Stimulated activated CD4-positive, alpha-beta T cell treated with anti-CD3 and anti-CD28 coated beads, Interleukin-2, amount 100 ng/mL, for 4 hours (primary cell): ENCODE results near the gene DNAH1.
A peak's percentile ranks its signal among the peaks of the same experiment; 100 is the strongest.

Source experiments
- DNase-seq: peaks from one replicate; pipeline ENCODE4 v3.0.0-alpha.2; 2020; ENCODE audit warnings: low read depth

DNAH1 gene

DNA sequence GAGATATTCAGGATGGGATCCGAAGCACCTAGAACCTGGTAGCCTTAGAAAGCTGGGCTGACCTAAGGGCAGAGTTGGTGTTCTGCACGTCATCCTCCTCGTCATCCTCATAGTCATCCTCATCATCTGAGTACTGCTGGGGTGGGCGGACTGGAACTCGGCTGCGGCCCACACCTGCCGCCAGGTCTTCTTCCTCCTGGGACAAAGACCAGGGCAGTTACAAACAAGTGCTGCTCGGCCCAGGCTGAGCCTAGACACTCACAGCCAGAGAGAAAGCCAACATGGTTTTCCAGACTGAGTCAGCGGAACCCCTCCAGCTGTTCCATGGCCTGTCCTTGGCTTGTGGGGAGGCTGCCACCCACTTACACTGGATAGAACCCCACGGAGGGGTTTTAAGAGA is 88.3 kb downstream of the DNAH1 start:
- DNase-seq, result no peak

DNA sequence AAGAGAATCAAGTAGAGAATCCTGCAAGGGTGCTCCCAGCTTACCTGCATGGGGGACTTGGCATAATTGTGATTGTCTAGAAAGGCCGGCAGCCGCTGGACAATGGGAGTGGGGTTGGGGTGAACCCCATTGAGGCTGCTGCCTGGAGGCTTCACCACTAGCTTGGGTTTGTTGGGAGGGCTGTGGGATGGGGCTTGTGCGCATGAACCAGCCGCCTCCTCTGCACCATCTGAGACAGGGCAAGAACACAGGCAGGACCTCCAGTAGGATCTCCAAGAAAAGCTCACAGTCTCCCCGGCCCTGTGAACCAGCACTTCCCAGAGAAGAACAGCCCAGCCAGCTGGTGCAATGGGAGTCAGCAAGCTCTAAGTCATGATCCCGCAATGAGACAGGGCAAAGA is 88.9 kb downstream of the DNAH1 start:
- no peak for DNase-seq

DNA sequence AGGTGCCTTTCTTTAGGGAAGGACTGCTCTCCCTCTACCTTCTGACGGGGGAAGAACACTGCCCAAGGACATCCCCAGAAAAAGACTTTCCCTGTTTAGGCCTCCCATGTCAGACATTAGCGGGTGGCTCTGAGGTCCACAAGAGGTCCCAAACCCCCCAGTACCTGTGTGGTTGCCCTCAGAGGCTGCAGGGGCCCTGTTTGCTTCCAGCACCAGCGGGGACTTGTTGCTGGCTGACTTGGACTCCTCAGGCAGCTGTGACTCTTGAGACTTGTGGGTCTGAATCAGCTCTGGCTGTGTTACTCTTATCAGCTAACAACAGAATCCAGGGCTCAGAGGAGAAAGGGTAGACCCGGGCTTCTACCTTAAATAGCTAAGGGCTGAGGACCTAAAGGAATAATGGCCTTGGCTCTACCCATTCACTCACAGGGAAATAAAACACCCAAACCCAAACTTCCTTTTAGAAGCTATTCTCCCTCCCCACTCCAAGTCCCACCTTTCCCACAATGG is 89.5 kb downstream of the DNAH1 start:
- DNase-seq, result no peak

DNA sequence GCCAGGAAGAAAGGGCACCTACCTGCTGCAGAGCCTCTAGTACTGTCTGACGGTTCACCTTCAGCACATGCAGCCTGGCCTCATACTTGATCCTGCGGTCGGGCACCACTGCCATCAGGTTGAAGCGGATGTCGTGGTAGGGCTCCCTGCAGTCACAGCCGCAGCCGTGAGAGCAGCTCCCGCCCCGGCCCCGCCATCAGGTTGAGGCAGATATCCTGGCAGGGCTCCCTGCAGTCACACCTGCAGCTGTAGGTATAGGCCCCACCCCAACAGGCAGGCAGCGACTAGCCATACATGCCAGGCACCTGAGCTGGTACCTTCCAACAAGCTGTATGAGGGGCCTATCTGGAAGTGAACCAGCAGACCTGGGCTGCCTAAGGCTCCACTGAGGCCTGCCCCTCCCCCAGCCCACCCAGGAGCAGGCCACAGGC is 90.1 kb downstream of the DNAH1 start:
- DNase-seq, result no peak

DNA sequence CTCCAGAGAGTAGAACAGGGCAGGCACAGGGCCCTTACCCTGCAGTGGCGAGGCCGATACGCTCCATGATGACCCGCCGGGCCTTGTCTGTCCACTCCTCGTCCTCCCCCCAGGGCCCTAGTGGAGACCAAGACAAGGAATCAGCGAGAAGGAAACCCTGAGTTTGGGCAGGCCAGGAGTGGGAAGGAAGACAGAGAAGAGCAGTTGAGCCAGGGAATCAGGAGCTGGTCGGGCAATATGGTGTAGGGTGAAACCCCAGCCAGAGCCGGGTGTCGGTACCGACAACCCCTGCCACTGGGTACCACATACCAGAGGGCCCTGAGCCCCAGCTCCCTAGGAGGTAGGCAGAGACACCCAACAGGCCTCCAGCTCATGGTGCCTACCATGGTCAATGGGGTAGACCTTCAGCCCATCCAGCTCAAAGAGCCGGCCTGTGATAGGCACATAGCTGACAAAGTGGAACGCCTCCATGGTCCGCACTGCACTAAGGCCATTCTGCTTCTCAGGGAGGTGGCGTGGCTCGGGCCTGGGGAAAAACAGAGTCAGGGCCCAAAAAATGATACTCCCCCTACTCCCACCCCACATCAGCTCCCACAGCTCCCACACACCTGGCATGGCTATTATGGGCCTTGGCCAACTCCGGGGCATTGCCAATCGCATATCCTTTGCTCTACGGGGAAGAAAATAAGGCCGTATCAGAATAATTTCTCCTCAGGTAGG is 90.8 kb downstream of the DNAH1 start:
- no peak for DNase-seq

DNA sequence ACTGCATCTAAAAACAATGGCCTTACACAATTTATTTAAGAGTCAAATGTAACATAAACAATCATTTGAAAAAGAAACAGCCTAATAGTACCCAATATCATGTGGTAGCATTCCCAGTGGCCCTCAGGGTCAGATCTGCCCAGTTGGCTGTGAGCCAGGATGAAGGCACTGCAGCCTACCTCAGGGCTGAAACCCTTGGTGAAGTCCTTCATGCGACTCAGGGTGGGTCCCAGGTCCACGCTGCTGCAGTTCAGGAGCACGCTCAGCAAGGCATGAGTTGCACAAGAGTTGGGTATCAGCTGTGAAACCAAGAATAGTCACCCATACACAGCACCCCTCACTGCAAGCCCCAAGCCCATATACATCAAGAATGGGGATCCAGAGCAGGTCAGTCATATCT is 91.7 kb downstream of the DNAH1 start:
- no peak for DNase-seq

DNA sequence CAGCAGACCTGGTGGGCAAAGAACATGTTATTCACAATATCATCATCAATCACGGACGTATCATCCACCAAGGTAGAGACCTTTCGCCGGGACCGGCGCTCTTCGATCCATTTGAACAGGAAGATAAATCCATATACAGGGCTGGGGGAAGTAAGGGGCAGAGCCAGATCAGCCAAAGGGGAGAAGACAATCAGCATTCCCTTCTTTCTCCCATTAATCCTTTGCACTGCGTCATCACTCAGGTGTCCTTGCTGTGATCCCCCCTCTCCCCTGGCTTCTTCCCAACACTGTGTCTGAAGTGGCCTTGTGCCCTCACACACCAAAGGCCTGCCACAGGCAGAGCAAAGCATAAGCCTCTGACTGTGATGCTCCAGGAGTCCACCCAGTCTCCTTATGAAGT is 92.3 kb downstream of the DNAH1 start:
- DNase-seq, result no peak

DNA sequence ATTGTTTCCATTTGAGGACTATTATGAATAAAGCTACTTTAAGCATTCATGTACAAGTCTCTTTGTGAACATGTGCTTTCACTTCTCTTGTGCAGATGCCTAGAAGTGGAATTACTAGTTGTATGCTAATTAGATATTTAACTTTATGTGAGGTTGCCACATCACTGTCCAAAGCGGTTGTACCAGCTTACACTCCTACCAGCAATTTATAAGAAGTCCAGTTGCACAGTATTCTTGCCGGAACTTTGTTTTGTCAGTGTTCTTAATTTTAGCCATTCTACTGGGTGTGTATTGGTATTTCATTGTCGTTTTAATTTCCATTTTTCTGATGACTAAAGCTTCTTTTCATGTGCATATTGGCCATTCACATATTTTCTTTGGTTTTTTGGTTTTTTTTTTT is 99.7 kb downstream of the DNAH1 start:
- no peak for DNase-seq

DNA sequence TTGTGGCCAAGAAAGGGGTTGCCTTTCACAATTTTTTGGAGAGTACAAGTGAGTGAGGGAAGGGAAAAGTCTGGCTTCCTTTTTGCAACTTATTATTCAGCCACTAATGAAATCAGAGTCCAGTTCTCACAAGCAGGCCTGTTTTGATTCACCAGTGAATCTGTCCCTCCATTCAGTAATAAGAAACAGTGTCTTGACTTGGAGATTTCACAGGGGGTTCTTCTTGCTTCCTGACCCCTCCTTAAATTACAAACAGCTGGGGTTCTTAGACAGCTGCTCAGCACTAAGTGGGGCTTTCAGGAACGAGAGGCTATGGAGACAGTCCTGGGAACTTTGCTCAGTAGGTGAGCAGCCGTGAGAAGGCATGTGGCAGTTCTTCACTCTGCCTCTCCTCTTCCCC is 104.3 kb downstream of the DNAH1 start:
- DNase-seq, result no peak

DNA sequence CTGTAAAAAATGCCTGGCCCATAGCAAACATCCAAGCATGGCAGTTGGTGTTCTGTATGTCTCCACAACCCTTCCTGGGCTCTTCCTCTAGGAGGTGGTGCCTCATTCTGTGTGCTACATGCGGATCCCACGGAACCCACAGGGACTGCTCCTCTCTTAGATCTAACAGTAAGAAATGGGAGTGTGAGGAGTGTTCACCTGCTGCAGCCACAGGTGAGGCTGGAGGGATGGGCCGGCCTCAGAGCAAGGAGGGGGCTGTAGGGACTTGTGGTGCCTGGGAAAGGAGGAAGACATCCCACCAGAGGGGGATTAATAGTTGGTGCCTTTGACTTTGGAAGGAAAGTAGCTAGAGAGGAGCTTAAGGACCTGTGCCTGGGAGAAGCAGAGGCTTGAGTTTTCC is 106.5 kb downstream of the DNAH1 start:
- no peak for DNase-seq

DNA sequence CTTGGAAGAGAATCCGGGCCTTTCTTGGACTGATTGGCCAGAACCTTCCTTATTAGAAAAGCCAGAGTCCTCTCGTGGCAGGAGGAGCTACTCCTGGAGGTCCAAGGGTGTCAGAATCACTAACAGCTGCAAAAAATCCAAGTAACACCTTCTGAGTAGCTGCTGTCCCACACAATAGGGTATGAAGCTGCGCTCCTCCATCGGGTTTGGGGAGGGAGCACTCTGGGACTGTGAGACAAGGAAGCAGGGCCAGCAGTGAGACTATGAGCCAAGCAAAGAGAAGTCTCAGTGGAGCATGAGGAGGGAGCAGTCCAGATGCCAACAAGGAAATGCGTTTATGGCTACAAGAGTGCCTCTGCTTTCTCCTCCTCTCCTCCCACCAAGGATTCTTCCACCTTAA is 107.1 kb downstream of the DNAH1 start:
- DNase-seq, result no peak

DNA sequence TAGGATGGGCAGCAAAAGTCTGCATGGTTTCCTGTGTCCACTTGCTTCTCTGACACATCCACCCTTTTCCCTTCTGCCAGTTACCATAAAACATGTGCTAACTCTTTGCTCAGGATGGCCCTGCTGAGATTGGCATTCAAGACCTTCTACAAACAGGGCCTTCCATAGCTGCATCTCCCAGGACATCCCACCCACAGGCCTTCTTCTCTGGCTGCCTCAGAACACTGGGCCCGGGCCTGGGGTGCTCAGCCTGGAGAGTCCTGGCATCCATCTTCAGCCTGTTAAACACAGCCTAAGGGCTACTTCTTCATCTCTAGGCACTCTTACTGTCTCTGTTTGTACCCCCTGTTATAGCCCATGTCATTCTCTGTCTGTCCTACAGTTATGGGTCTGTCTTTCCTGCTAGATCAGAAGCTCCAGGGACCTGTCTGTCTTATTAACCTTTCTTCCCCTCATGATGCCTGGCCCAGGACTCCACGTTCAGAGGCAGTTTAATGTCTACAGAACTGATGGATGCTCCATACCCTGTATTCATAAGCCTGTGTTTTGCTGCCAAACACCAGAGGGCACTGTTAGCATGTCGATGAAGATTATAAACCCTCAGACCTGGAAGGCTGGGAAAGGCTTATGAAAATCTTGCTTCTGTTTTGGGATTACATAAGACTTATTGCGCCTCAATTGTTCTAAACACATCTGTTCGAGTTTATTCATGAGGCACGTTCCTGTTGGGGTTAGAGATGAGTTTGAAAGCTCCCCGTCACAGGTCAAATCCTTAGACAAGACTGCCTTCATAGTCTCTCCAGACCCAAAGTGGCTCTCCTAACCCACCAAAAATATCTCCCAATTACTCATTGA is 112.3 kb downstream of the DNAH1 start:
- peak; percentile 14 for DNase-seq

DNA sequence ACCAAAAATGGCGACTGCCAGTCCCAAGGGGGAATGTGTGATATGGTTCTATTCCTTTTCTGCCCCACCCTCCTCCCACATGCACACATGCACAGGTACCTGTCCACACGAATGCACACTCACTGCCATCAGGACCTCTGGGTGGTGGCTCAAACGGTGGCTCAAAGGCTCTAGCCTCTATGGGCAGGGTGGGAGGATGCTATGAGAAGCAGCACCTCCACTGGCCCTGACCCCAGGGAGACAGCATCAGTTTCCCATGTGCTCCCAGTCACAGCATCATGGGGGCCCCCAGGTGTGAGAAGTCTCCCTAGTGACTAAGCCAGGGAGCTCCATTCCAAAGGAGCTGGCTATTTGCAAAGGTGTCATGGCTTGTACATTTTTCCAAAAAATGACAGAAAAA is 112.9 kb downstream of the DNAH1 start:
- DNase-seq, result no peak

DNA sequence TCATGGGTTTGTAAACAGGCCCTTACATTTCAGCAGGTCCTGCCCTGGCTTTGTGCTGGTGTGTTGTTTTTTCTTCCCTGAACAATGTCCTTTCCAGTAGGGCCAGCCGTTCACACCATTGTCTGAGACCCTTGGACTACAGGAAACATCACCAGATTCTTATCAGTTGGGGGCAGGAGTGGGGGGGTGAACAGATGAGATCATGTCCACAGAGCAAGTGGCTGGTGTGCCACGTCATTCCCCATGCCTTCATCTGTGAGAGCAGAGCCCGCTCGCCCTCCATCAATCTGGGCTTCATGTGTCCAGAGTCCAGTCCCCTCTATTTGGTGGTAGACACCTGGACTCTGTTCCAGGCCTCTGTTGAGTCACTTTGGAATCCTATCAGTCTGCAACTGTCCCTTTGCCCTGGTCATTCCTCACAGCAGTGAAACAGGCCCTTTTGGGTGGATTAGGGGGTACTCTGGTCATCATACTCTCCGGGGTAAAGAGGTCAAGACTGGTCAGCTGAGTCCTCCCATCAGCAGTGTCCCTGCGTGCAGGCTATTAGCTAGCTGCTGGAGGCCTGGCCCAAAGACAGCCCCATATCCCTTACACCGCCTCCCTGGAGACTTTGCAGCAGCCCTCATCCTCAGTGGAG is 113.8 kb downstream of the DNAH1 start:
- DNase-seq, result no peak

DNA sequence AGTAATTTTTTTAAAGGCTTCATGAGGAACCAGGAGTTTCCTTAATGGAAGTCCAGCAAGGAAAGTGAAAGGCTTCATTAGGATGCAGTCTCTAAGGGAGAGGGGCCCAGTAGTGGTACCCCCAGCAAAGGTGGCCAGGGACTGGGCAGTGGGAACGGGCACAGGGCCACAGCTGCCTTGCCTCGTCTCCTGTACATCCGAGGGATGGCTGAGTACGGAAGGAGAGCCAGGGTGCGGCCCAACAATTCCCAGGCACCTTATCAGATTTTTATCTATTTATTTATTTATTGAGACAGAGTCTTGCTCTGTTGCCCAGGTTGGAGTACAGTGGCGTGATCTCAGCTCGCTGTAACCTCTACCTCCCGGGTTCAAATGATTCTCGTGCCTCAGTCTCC is 114.3 kb downstream of the DNAH1 start:
- no peak for DNase-seq

DNA sequence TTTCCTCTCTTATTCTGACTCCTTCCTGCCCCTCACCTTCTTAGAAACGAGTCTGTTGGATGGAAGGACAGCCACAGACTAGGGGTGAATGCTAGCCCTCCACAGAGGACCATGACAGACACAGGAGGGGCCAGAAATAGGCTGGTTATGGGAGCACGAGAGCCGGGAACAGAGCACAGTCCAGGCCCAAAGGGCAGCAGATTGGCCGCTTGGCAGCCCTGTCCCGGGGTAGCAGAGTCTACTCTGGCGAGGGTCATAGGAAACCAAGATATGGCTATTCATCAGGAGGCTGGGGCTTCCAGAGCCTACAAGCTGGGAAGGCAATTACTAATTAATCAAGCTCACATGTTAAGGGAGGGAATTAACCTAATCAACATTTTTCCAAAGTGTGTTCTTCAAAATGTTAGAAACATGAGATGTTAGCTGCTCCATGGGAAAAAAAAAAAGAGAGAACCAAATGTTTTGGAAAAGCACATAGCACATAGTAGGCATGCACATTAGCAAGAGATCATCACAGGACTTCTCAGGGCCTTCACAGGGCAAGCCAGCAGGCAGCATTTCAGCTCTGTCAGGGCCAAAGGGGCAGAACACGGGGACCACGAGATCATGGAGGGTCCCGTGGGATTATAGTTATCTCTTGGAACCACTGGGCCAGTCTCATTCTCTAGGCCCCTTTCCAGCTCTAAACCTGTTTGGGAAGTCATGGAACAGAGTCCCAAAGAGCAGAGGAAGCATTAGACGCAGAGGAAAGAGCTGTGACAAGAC is 115.5 kb downstream of the DNAH1 start:
- DNase-seq, result no peak

DNA sequence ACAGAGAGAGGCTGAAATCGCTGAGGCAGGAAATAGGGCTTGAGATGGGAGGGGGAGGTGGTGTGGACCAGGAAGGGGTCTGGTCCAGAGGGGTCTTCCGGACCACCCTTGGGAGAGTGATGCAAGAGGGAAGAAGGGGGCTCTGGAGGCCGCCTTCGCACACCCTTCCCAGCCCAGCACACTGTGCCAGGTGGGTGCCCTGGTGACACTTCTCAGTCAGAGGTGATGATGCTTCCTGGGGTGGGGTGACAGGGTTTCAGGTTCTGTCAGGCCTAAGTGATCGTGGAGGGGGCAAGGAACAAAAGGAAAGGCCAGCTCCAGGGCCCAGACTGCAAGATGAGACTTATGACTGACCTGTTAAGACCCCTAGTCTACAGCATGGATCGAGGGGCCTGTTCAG is 116.1 kb downstream of the DNAH1 start:
- DNase-seq, result no peak

DNA sequence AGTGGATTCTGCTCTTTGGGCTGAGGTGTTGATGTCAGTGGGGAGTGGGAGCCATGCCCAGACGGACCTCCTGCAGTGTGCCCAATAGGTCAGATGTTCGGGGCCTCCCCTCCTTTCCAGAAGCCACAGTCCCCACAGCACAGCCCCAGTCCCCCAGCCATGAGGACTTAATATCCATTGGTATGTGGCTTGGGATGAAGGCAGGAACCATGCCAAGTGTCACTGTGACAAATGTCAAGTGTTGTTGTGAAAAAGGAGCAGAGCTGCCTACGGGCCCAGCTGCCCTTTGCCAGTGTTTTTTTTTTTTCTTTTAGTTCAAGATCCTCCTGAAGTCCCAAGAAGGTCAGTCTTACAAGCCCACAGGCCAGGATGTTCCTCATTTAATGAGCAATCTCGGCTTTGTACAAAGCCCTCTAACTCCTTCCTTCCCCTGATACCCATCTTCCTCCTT is 116.6 kb downstream of the DNAH1 start:
- no peak for DNase-seq

DNA sequence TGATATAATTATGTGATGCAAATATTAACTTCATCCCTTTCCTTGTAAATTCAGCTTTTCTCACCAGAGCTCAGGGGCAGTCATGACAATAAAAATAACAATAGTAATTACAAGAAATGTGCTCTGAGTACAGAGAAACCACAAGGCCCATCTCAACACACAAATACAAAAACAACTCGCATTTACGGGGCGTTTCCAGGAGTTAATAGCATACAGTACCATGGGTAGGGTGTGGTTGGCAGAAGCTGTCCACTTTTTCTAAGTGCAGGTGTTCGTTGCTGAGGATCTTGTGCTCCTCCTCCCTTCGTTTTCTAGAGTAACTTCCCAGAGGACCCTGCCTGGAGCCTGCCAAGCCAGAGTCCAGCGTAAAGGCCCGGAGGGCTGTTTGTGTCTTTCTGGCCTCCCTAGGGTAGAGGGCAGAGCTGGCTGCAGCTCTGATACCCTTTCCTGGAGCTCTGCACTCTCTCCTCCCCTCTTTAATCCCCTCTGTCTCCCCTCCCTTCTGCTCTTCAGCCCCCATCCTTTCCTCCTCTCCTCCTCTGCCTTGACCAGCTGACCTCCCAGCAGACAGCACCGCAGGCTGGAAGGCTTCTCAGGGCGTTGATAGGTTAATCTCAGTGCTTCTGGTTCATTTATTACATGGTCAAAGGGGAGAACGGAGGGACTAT is 117.3 kb downstream of the DNAH1 start:
- no peak for DNase-seq

DNA sequence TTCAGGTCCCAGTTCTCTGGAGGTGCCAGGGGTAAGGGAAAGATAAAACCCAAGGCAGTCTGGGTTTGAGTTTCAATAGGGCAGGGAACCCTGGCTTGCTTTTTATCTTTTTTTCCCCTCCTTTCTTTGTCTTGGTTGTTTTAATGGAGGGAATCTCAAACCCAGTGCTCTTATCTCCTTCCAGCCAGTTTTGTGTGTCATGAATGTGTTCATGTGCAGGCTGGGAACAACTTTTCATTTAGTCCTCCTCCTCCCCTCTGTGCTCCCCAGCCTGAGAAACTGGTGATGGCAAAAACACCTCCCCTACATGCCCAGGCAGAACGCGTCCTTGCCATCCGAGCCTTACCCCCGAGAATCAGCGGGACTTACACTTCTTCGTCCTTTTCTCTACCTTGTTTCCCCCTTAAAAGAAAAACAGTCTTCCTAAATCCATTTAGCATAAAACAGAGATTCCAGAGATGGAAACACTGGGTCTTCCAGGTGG is 117.9 kb downstream of the DNAH1 start:
- DNase-seq, result no peak

DNA sequence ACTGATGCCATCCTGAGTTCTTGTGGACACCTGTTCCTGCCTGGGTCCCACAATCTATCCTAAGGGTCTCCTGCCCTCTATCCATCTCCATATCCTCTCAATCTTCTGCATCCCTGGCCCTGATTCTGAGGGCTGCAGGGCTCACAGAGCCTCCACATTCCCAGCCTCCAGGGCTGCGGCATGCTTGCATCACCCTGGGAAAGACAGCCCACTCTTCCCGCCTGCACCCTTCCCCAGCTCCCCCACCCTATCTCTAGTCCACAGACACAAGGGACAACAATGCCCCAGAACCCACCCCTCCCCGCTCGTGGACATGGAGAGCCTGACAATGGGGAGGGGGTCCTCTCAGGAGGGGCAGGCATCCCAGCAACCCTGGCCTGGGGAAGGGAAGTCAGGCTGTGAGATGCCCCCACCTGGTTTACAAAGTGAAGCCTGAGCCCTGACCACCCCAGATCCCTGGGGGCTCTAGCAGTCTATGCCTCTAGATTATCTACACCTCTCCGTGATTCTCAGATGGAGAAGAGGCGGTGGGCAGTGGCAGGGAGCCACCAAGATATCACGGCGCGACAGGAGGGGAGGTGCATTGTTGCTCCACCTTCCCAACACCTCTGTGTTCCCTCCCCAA is 118.5 kb downstream of the DNAH1 start:
- DNase-seq, result no peak
